Stimulated activated CD8-positive, alpha-beta memory T cell treated with anti-CD3 and anti-CD28 coated beads, Interleukin-15, amount 100 ng/mL, for 24 hours (primary cell): ENCODE results near the gene PHYHIPL.

Experiments used
- DNase-seq: peaks from one replicate; pipeline ENCODE4 v3.0.0-alpha.2; 2020; ENCODE audit warnings: low read depth

PHYHIPL gene

GRCh38 chr10:59176241-59177030, at the start of gene PHYHIPL:
Gene PHYHIPL, plus strand, starts transcription at chr10:59176643. Its CDS starts 211 bp downstream, at chr10:59176854.
- DNase-seq: no peak

- no peak for DNase-seq
Measured at GRCh38 chr10:59126991-59127390, 49.5 kb upstream of the PHYHIPL start.

GRCh38 chr10:59127991-59128390, 48.5 kb upstream of the PHYHIPL start:
- no peak for DNase-seq

GRCh38 chr10:59129867-59130266, 46.6 kb upstream of the PHYHIPL start:
- DNase-seq: no peak

- no peak for DNase-seq
Measured at GRCh38 chr10:59131666-59132065, 44.8 kb upstream of the PHYHIPL start.

GRCh38 chr10:59133841-59134593, 42.4 kb upstream of the PHYHIPL start:
- DNase-seq: no peak

- DNase-seq: no peak
Measured at GRCh38 chr10:59134785-59135184, 41.7 kb upstream of the PHYHIPL start.

GRCh38 chr10:59135275-59135674, 41.2 kb upstream of the PHYHIPL start:
- DNase-seq: no peak

- DNase-seq: no peak
Measured at GRCh38 chr10:59138052-59138451, 38.4 kb upstream of the PHYHIPL start.

GRCh38 chr10:59143544-59143943, 32.9 kb upstream of the PHYHIPL start:
- DNase-seq: no peak

GRCh38 chr10:59148701-59149100, 27.7 kb upstream of the PHYHIPL start:
- no peak for DNase-seq

- no peak for DNase-seq
Measured at GRCh38 chr10:59155556-59155955, 20.9 kb upstream of the PHYHIPL start.

GRCh38 chr10:59167512-59167911, 8.9 kb upstream of the PHYHIPL start:
- DNase-seq: no peak

GRCh38 chr10:59172567-59172966, 3.9 kb upstream of the PHYHIPL start:
- no peak for DNase-seq

- DNase-seq: no peak
Measured at GRCh38 chr10:59173414-59173813, 3.0 kb upstream of the PHYHIPL start.

- DNase-seq: no peak
Measured at GRCh38 chr10:59175538-59176240, 754 bp upstream of the PHYHIPL start.

- no peak for DNase-seq
Measured at GRCh38 chr10:59177031-59177797, 771 bp downstream of the PHYHIPL start.

GRCh38 chr10:59177836-59178235, 1.4 kb downstream of the PHYHIPL start:
- DNase-seq: no peak

- no peak for DNase-seq
Measured at GRCh38 chr10:59179068-59179467, 2.6 kb downstream of the PHYHIPL start.

GRCh38 chr10:59180689-59181270, 4.3 kb downstream of the PHYHIPL start:
- no peak for DNase-seq

GRCh38 chr10:59181668-59182067, 5.2 kb downstream of the PHYHIPL start:
- no peak for DNase-seq

GRCh38 chr10:59190332-59190731, 13.9 kb downstream of the PHYHIPL start:
- DNase-seq: no peak
